H9 (cell line): ENCODE data around the gene CAMP. TPM values are rescaled to one million over a fixed set of nuclear protein-coding genes. Genes with fewer than 3 reads are reported as not detected.

ENCODE experiments used
- DNase-seq: peaks from one replicate; pipeline ENCODE4 v3.0.0-alpha.2; 2017
- H2AFZ ChIP-seq: one replicate; pipeline ENCODE4 v1.6.1; 2013; ENCODE audit warnings: mild to moderate bottlenecking, low read length, control low read depth, moderate library complexity
- H2AK5ac ChIP-seq: 2 replicates; pipeline ENCODE4 v1.6.1; 2013; ENCODE audit warnings: low read length, control low read depth, mixed read lengths; ENCODE audit not compliant: insufficient read length
- H2BK120ac ChIP-seq: one replicate; pipeline ENCODE4 v1.6.1; 2013; ENCODE audit warnings: low read depth, mild to moderate bottlenecking, low read length, control low read depth, inconsistent platforms; ENCODE audit not compliant: poor library complexity, severe bottlenecking
- H2BK12ac ChIP-seq: 2 replicates; pipeline ENCODE4 v1.6.1; 2013; ENCODE audit warnings: low read length, control low read depth, mixed read lengths, low read depth; ENCODE audit not compliant: insufficient read length
- H2BK15ac ChIP-seq: 2 replicates; pipeline ENCODE4 v1.6.1; 2013; ENCODE audit warnings: low read depth, low read length, control low read depth
- H2BK20ac ChIP-seq: one replicate; pipeline ENCODE4 v1.6.1; 2013; ENCODE audit warnings: low read depth, mild to moderate bottlenecking, low read length, control low read depth, inconsistent platforms; ENCODE audit not compliant: poor library complexity, severe bottlenecking
- H2BK5ac ChIP-seq: 2 replicates; pipeline ENCODE4 v1.6.1; 2013; ENCODE audit warnings: low read length, control low read depth, mixed read lengths; ENCODE audit not compliant: insufficient read length
- H3K14ac ChIP-seq: 2 replicates; pipeline ENCODE4 v1.6.1; 2013; ENCODE audit warnings: low read length, control low read depth; ENCODE audit not compliant: insufficient read depth
- H3K18ac ChIP-seq: 2 replicates; pipeline ENCODE4 v1.6.1; 2013; ENCODE audit warnings: low read depth, mild to moderate bottlenecking, mixed read lengths, low read length, control low read depth; ENCODE audit not compliant: insufficient read length
- H3K23ac ChIP-seq: 2 replicates; pipeline ENCODE4 v1.6.1; 2013; ENCODE audit warnings: low read length, control low read depth, mixed read lengths, low read depth; ENCODE audit not compliant: insufficient read length
- H3K23me2 ChIP-seq: 2 replicates; pipeline ENCODE4 v1.6.1; 2013; ENCODE audit warnings: low read depth, mild to moderate bottlenecking, mixed read lengths, low read length, control low read depth; ENCODE audit not compliant: insufficient read length, poor library complexity, severe bottlenecking
- H3K27ac ChIP-seq: 2 replicates; pipeline ENCODE4 v1.5.1; 2013; ENCODE audit warnings: low read length, control low read depth, mixed read lengths, low read depth; ENCODE audit not compliant: insufficient read length
- H3K27me3 ChIP-seq: 2 replicates; pipeline ENCODE4 v1.6.1; 2013; ENCODE audit warnings: low read length, control low read depth, inconsistent platforms; ENCODE audit not compliant: insufficient read depth
- H3K4ac ChIP-seq: 2 replicates; pipeline ENCODE4 v1.6.1; 2013; ENCODE audit warnings: low read depth, mild to moderate bottlenecking, control low read depth, inconsistent platforms, low read length, moderate library complexity
- H3K4me1 ChIP-seq: 2 replicates; pipeline ENCODE4 v1.6.1; 2013; ENCODE audit warnings: low read length, control low read depth, inconsistent platforms; ENCODE audit not compliant: insufficient read depth
- H3K4me2 ChIP-seq: 2 replicates; pipeline ENCODE4 v1.6.1; 2013; ENCODE audit warnings: low read length, control low read depth, mixed read lengths; ENCODE audit not compliant: insufficient read length, insufficient read depth
- H3K56ac ChIP-seq: 2 replicates; pipeline ENCODE4 v1.6.1; 2013; ENCODE audit warnings: low read depth, mild to moderate bottlenecking, mixed read lengths, low read length, control low read depth; ENCODE audit not compliant: insufficient read length
- H3K79me1 ChIP-seq: 2 replicates; pipeline ENCODE4 v1.6.1; 2013; ENCODE audit warnings: low read depth, mild to moderate bottlenecking, moderate library complexity, low read length, control low read depth, inconsistent platforms; ENCODE audit not compliant: insufficient read depth, poor library complexity, severe bottlenecking
- H3K79me2 ChIP-seq: 2 replicates; pipeline ENCODE4 v1.6.1; 2013; ENCODE audit warnings: low read length, control low read depth, inconsistent platforms; ENCODE audit not compliant: insufficient read depth
- H3K9ac ChIP-seq: 2 replicates; pipeline ENCODE4 v1.6.1; 2013; ENCODE audit warnings: low read length, control low read depth, mixed read lengths; ENCODE audit not compliant: insufficient read length; ENCODE audit errors: extremely low read depth
- H3K9me3 ChIP-seq: one replicate; pipeline ENCODE4 v1.6.1; 2013; ENCODE audit warnings: low read depth, low read length, inconsistent platforms; ENCODE audit not compliant: control insufficient read depth
- H3T11ph ChIP-seq: one replicate; pipeline ENCODE4 v1.6.1; 2013; ENCODE audit warnings: mild to moderate bottlenecking, low read length, control low read depth, inconsistent platforms
- H4K20me1 ChIP-seq: one replicate; pipeline ENCODE4 v1.6.1; 2013; ENCODE audit not compliant: control insufficient read depth, insufficient read length, insufficient read depth
- H4K5ac ChIP-seq: 2 replicates; pipeline ENCODE4 v1.6.1; 2013; ENCODE audit warnings: low read depth, mild to moderate bottlenecking, mixed read lengths, low read length, control low read depth; ENCODE audit not compliant: insufficient read length
- H4K8ac ChIP-seq: replicated peaks from 2 replicates; pipeline ENCODE4 v1.6.1; 2013; ENCODE audit warnings: low read length, control low read depth, mixed read lengths, low read depth; ENCODE audit not compliant: insufficient read length
- H4K91ac ChIP-seq: 2 replicates; pipeline ENCODE4 v1.6.1; 2013; ENCODE audit warnings: low read depth, mild to moderate bottlenecking, moderate library complexity, mixed read lengths, low read length, control low read depth; ENCODE audit not compliant: insufficient read length
- H3K27ac Mint-ChIP-seq, 3 experiments: 2 replicates in 2 of 3; 3 replicates in 1 of 3; pipeline ENCODE4 v1.8.0; 2020 to 2021; ENCODE audit warnings: mixed read lengths in 3 of 3, mild to moderate bottlenecking in 1 of 3, moderate library complexity in 1 of 3
- H3K27me3 Mint-ChIP-seq: 2 replicates; pipeline ENCODE4 v1.8.0; 2021; ENCODE audit warnings: low read depth, mild to moderate bottlenecking, moderate library complexity, mixed read lengths
- H3K36me3 Mint-ChIP-seq, 3 experiments: 2 replicates in 2 of 3; 3 replicates in 1 of 3; pipeline ENCODE4 v1.8.0; 2020 to 2021; ENCODE audit warnings: low read depth in 3 of 3, mixed read lengths in 3 of 3; ENCODE audit not compliant: insufficient read depth in 1 of 3
- H3K4me1 Mint-ChIP-seq, 2 experiments: 2 replicates each; pipeline ENCODE4 v1.8.0; 2020; ENCODE audit warnings: mixed read lengths in 2 of 2
- H3K4me3 Mint-ChIP-seq, 2 experiments: 2 replicates in 1 of 2; 3 replicates in 1 of 2; pipeline ENCODE4 v1.8.0; 2020 to 2021; ENCODE audit warnings: mild to moderate bottlenecking in 2 of 2, mixed read lengths in 2 of 2, moderate library complexity in 1 of 2
- H3K9me3 Mint-ChIP-seq, 2 experiments: 2 replicates in 1 of 2; 3 replicates in 1 of 2; pipeline ENCODE4 v1.8.0; 2020; ENCODE audit warnings: mild to moderate bottlenecking in 2 of 2, mixed read lengths in 2 of 2, moderate library complexity in 1 of 2
- CTCF ChIP-seq: fragments of 200-600 bp; sonication (generic); conservative IDR thresholded peaks from 3 replicates; pipeline ENCODE4 v1.8.0; 2021; ENCODE audit warnings: antibody characterized with exemption, mild to moderate bottlenecking
- WGBS: extraction: QIAGEN DNeasy Blood & Tissue Kit; methylation state at CpG from one replicate; pipeline ENCODE4 v1.1.7; 2013; ENCODE audit warnings: missing lambda C conversion rate, low lambda C conversion rate, mixed read lengths; ENCODE audit not compliant: insufficient read length; ENCODE audit errors: extremely low coverage; 5-methylcytosine and 5-hydroxymethylcytosine counted together
- total RNA-seq: library from RNA; stranded (reverse); gene quantifications from 2 replicates; pipeline ENCODE4 v1.2.1, GENCODE V29; 2021

CAMP gene
- total RNA-seq, 1 experiment from 2014 or later, result not detected

- Histone ChIP-seq H3K79me2 (peaks cover 4% of the 10 kb centered on the region; the same call in 1 of the 2 replicates), H3K27me3 (no peaks in the 10 kb centered on the region), H2BK15ac (no peak overlapping the region), H3T11ph (no peak overlapping the region), H3K4ac (no peak overlapping the region), H3K56ac (no peak overlapping the region), H2BK5ac (no peak overlapping the region), H3K79me1 (no peaks in the 10 kb centered on the region), H3K9ac (no peak overlapping the region), H3K9me3 (no peaks in the 10 kb centered on the region), H3K23ac (no peak overlapping the region), H3K4me2 (no peak overlapping the region), H4K5ac (no peak overlapping the region), H4K20me1 (no peaks in the 10 kb centered on the region), H2AK5ac (no peak overlapping the region), H4K91ac (no peak overlapping the region), H4K8ac (no peak overlapping the region), H3K14ac (no peak overlapping the region), H3K4me1 (peaks cover 2% of the 10 kb centered on the region; the same call in 1 of the 2 replicates), H2BK20ac (no peak overlapping the region), H2BK120ac (no peak overlapping the region), H3K18ac (no peak overlapping the region), H3K23me2 (no peaks in the 10 kb centered on the region), H2BK12ac (no peak overlapping the region), H3K27ac (no peak overlapping the region), H2AFZ (no peak overlapping the region)
- peaks cover 19% of the 10 kb centered on the region in 2 experiments for H3K9me3 Mint-ChIP-seq
- H3K4me3 Mint-ChIP-seq, result no peak overlapping the region
- peaks cover 33 to 39% of the 10 kb centered on the region in 2 experiments for H3K4me1 Mint-ChIP-seq
- no peak for TF ChIP-seq CTCF
- no peak for DNase-seq
- no CpG with 5 or more reads among the region's 1 CpG for WGBS
- peaks cover 15 to 18% (median 16%) of the 10 kb centered on the region in 3 experiments for H3K36me3 Mint-ChIP-seq
- no peak overlapping the region; a peak in 1 of 7 replicates for H3K27ac Mint-ChIP-seq
- peaks cover 2% of the 10 kb centered on the region; the same call in 1 of the 2 replicates for H3K27me3 Mint-ChIP-seq
Measured at GRCh38 chr3:48236531-48236930, 13.2 kb downstream of the CAMP start.
